K562 (cell line): ENCODE data around the gene LRRC19. TPM values are rescaled to one million over a fixed set of nuclear protein-coding genes. Genes with fewer than 3 reads are reported as not detected.
A peak's percentile ranks its signal among the peaks of the same experiment; 100 is the strongest.

Experiments
- CBFB ChIP-seq: sonication (generic); formaldehyde crosslinking; IDR thresholded peaks from 2 replicates; pipeline ENCODE4 v1.4.0; 2020; ENCODE audit warnings: mild to moderate bottlenecking, missing genetic modification reagents
- CBX1 ChIP-seq: sonication (generic); IDR thresholded peaks from 2 replicates; pipeline ENCODE4 v1.6.1; 2016; ENCODE audit warnings: antibody characterized with exemption, low read depth, mild to moderate bottlenecking
- ELF2 ChIP-seq: fragments of 250-450 bp; sonication (Bioruptor Pico); IDR thresholded peaks from 2 replicates; pipeline ENCODE4 v1.5.0; 2021; ENCODE audit warnings: mild to moderate bottlenecking
- ETS2 ChIP-seq: IDR thresholded peaks from 2 replicates; pipeline ENCODE4 v1.6.1; 2016; ENCODE audit warnings: borderline replicate concordance, missing genetic modification characterization, mild to moderate bottlenecking, moderate library complexity, missing compliant biosample characterization; ENCODE audit not compliant: poor library complexity, severe bottlenecking
- ETV6 ChIP-seq, 3 experiments: fragments of 150-350 bp in 1 of 3; sonication (generic) in 1 of 3; formaldehyde crosslinking in 1 of 3; IDR thresholded peaks; 2 replicates each; pipeline versions ENCODE4 v1.6.1 to v1.8.0; 2014 to 2022; ENCODE audit warnings: borderline replicate concordance in 2 of 3, low read depth in 2 of 3, antibody characterized with exemption in 1 of 3, low read length in 1 of 3, mild to moderate bottlenecking in 1 of 3, missing genetic modification reagents in 1 of 3
- FUS ChIP-seq: fragments of 200-400 bp; formaldehyde crosslinking; optimal IDR thresholded peaks from 2 replicates; pipeline ENCODE3; 2017; ENCODE audit warnings: low read depth, low read length
- LARP7 ChIP-seq: fragments of 450-650 bp; IDR thresholded peaks from 2 replicates; pipeline ENCODE4 v1.6.1; 2016
- MXI1 ChIP-seq: IDR thresholded peaks from 2 replicates; pipeline ENCODE4 v1.6.1; 2011; ENCODE audit warnings: low read depth, mild to moderate bottlenecking, improper control_type of control experiment, low read length
- MYBL2 ChIP-seq, 2 experiments: fragments of 450-650 bp in 1 of 2; sonication (generic) in 1 of 2; formaldehyde crosslinking in 1 of 2; IDR thresholded peaks; 2 replicates each; pipeline versions ENCODE4 v1.6.1 to v1.8.1; 2017 to 2022; ENCODE audit warnings: borderline replicate concordance in 1 of 2, inconsistent platforms in 1 of 2, low read depth in 1 of 2, mild to moderate bottlenecking in 1 of 2, missing genetic modification reagents in 1 of 2, moderate library complexity in 1 of 2
- SMC3 ChIP-seq: conservative IDR thresholded peaks from 2 replicates; pipeline ENCODE4 v1.6.1; 2011; ENCODE audit warnings: low read depth, low read length, improper control_type of control experiment; ENCODE audit not compliant: insufficient read depth
- SUPT5H ChIP-seq: fragments of 450-650 bp; IDR thresholded peaks from 2 replicates; pipeline ENCODE4 v1.6.1; 2016
- TAF15 ChIP-seq: fragments of 200-400 bp; formaldehyde crosslinking; IDR thresholded peaks from 2 replicates; pipeline ENCODE4 v1.6.1; 2017; ENCODE audit warnings: mild to moderate bottlenecking, low read depth, low read length, moderate library complexity
- ZNF239 ChIP-seq: fragments of 250-450 bp; sonication (Bioruptor Pico); IDR thresholded peaks from 2 replicates; pipeline ENCODE4 v1.4.0; 2020; ENCODE audit warnings: mild to moderate bottlenecking
- polyA plus RNA-seq, 8 experiments: library from polyadenylated mRNA; depleted of rRNA in 4 of 8; stranded (reverse) in 5 of 8; unstranded in 3 of 8; fragments of >200 nt; fragmentation: Nextera tagmentation in 2 of 8; fragmentation: Illumina TruSeq in 1 of 8; extraction: Ambion mirVana in 2 of 8; extraction: Trizol in 1 of 8; gene quantifications; 2 replicates each; pipeline versions ENCODE4 v1.2.1 to v1.2.3, GENCODE V29; 2011 to 2014; ENCODE audit warnings: inconsistent platforms in 1 of 8, missing spikeins in 1 of 8
- total RNA-seq, 7 experiments: library from RNA; depleted of rRNA in 6 of 7; stranded (reverse); fragments of >200 nt in 6 of 7; fragmentation: Illumina TruSeq in 2 of 7; extraction: Trizol in 2 of 7; gene quantifications; 2 replicates each; pipeline versions ENCODE4 v1.2.1 to v1.2.3, GENCODE V29; 2011 to 2021; ENCODE audit warnings: low replicate concordance in 1 of 7
- TF ChIP-seq, protein P1 (sequence below): fragments of 450-650 bp; formaldehyde crosslinking; IDR thresholded peaks from 2 replicates; pipeline ENCODE4 v1.4.0; 2020; ENCODE audit warnings: mild to moderate bottlenecking
- TF ChIP-seq, protein P2 (sequence below), 3 experiments: fragments of 200-800 bp in 1 of 3; fragments of 250-450 bp in 1 of 3; fragments of 450-650 bp in 1 of 3; sonication (Bioruptor Pico) in 1 of 3; sonication (Bioruptor generic) in 1 of 3; formaldehyde crosslinking in 1 of 3; IDR thresholded peaks; 2 replicates each; pipeline versions ENCODE4 v1.6.1 to v1.8.0; 2016 to 2022; ENCODE audit warnings: mild to moderate bottlenecking in 2 of 3, missing genetic modification characterization in 2 of 3, missing compliant biosample characterization in 1 of 3, moderate library complexity in 1 of 3
- TF ChIP-seq, protein P3 (sequence below): sonication (generic); formaldehyde crosslinking; IDR thresholded peaks from 2 replicates; pipeline ENCODE4 v1.8.0; 2022; ENCODE audit warnings: missing genetic modification reagents, mild to moderate bottlenecking, borderline replicate concordance
- TF ChIP-seq, protein P4 (sequence below): fragments of 200-400 bp; formaldehyde crosslinking; IDR thresholded peaks from 2 replicates; pipeline ENCODE4 v1.6.1; 2017; ENCODE audit warnings: mild to moderate bottlenecking, low read depth, low read length, moderate library complexity

The LRRC19 gene
- total and polyA plus RNA-seq, 9 of the 15 experiments (the other 6 are each of a cell fraction or from before 2014, with no cell fraction given): not detected

DNA sequence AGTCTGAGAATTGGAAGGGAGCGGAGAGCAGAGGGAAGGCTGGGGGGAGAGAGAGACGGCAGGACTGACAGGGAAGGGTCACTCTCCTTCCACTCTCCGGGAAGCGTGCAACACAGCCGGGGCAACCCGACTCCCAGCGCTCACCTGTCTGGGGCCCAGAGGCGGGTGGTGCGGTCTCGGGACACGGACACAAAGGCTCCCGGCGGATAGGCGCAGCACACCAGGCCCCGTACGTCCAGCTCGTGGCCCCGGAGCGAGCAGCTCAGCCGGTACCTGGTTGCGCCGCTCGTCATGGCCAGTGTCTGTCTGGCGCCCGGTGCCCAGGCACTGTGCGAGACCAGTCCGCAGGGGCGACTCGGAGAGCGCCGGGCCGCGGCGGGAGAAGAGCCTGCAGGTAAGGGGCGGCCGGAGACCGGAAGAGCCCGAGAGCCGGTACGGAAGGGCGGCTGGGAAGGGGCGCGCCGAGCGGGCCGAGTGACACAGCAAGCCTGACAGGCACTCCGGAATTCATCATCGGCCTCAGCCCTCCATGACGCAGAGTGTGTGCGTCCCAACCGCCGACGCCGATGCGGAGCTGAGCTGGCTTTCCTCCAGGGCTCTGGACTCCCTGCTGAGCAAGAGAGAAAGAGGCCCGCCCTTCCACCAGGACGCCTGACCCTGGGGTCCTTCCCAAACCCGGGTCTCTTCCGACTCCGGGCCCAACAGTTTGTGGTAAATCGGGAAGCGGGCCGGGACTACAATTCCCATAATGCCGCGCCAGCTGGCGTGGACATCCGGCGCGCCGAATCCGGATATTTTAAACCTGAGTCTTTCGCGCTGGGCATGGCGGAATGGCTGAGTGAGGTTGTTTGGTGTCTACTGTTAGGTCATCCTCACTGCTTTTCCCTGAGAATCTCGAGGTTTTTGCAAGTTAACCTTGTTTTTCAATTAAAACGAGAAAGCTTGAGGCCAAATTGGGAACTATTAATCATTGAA, 58.4 kb downstream of the LRRC19 start, which contains the start of gene PLAA (continued):
- TF ChIP-seq ELF2 (CRISPR knock-in tag): no peak
- TF ChIP-seq LARP7: no peak
- TF ChIP-seq TAF15: no peak
- no peak for TF ChIP-seq FUS
- TF ChIP-seq SUPT5H: no peak; the same call in 1 of the 2 replicates
- TF ChIP-seq, protein P1, sequence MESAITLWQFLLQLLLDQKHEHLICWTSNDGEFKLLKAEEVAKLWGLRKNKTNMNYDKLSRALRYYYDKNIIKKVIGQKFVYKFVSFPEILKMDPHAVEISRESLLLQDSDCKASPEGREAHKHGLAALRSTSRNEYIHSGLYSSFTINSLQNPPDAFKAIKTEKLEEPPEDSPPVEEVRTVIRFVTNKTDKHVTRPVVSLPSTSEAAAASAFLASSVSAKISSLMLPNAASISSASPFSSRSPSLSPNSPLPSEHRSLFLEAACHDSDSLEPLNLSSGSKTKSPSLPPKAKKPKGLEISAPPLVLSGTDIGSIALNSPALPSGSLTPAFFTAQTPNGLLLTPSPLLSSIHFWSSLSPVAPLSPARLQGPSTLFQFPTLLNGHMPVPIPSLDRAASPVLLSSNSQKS: no peak
- no peak for TF ChIP-seq CBX1
- TF ChIP-seq MXI1: no peak
- TF ChIP-seq, protein P2, sequence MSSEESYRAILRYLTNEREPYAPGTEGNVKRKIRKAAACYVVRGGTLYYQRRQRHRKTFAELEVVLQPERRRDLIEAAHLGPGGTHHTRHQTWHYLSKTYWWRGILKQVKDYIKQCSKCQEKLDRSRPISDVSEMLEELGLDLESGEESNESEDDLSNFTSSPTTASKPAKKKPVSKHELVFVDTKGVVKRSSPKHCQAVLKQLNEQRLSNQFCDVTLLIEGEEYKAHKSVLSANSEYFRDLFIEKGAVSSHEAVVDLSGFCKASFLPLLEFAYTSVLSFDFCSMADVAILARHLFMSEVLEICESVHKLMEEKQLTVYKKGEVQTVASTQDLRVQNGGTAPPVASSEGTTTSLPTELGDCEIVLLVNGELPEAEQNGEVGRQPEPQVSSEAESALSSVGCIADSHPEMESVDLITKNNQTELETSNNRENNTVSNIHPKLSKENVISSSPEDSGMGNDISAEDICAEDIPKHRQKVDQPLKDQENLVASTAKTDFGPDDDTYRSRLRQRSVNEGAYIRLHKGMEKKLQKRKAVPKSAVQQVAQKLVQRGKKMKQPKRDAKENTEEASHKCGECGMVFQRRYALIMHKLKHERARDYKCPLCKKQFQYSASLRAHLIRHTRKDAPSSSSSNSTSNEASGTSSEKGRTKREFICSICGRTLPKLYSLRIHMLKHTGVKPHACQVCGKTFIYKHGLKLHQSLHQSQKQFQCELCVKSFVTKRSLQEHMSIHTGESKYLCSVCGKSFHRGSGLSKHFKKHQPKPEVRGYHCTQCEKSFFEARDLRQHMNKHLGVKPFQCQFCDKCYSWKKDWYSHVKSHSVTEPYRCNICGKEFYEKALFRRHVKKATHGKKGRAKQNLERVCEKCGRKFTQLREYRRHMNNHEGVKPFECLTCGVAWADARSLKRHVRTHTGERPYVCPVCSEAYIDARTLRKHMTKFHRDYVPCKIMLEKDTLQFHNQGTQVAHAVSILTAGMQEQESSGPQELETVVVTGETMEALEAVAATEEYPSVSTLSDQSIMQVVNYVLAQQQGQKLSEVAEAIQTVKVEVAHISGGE (CRISPR knock-in tag; IDR thresholded peaks at IDR 0.05): peak in 1 of 3 experiments; percentile 81; a peak in 2 of 6 replicates
- no peak for TF ChIP-seq ZNF239
- TF ChIP-seq CBFB (CRISPR knock-in tag): no peak
- TF ChIP-seq, protein P3, sequence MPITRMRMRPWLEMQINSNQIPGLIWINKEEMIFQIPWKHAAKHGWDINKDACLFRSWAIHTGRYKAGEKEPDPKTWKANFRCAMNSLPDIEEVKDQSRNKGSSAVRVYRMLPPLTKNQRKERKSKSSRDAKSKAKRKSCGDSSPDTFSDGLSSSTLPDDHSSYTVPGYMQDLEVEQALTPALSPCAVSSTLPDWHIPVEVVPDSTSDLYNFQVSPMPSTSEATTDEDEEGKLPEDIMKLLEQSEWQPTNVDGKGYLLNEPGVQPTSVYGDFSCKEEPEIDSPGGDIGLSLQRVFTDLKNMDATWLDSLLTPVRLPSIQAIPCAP: no peak
- no peak for TF ChIP-seq SMC3
- TF ChIP-seq, protein P4, sequence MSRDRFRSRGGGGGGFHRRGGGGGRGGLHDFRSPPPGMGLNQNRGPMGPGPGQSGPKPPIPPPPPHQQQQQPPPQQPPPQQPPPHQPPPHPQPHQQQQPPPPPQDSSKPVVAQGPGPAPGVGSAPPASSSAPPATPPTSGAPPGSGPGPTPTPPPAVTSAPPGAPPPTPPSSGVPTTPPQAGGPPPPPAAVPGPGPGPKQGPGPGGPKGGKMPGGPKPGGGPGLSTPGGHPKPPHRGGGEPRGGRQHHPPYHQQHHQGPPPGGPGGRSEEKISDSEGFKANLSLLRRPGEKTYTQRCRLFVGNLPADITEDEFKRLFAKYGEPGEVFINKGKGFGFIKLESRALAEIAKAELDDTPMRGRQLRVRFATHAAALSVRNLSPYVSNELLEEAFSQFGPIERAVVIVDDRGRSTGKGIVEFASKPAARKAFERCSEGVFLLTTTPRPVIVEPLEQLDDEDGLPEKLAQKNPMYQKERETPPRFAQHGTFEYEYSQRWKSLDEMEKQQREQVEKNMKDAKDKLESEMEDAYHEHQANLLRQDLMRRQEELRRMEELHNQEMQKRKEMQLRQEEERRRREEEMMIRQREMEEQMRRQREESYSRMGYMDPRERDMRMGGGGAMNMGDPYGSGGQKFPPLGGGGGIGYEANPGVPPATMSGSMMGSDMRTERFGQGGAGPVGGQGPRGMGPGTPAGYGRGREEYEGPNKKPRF: no peak
- no peak for TF ChIP-seq ETV6 (IDR thresholded peaks at IDR 0.05; ENCODE audit: borderline replicate concordance in 1 of 2, low read depth in 2 of 2, low read length in 1 of 2)
- TF ChIP-seq ETV6 (CRISPR knock-in tag; IDR thresholded peaks at IDR 0.05; ENCODE audit: borderline replicate concordance): no peak
- TF ChIP-seq ETS2 (tag): no peak
- TF ChIP-seq MYBL2 (IDR thresholded peaks at IDR 0.05; ENCODE audit: low read depth): peak; percentile 77
- no peak for TF ChIP-seq MYBL2 (CRISPR knock-in tag; IDR thresholded peaks at IDR 0.05; ENCODE audit: borderline replicate concordance)
